ENCODE results near the gene SIRPA. TPM values are rescaled to one million over a fixed set of nuclear protein-coding genes. Genes with fewer than 3 reads are reported as not detected.

SIRPA gene
- total RNA-seq, 1 donor from 2014 or later: 5.0 TPM

GRCh38 chr20:1870792-1871550 lies 24.2 kb upstream of the SIRPA start:
- H3K27me3 ChIP-seq (ENCODE audit: control insufficient read depth, insufficient read depth, low read length): no peaks in the 10 kb centered on the region
- H3K4me3 ChIP-seq (ENCODE audit: low read depth, low read length): no peak overlapping the region
- no peak for DNase-seq (ENCODE audit: low read depth)
- no peaks in the 10 kb centered on the region for H3K36me3 ChIP-seq (ENCODE audit: control insufficient read depth, insufficient read depth, low read length)
- TF ChIP-seq, protein P1, sequence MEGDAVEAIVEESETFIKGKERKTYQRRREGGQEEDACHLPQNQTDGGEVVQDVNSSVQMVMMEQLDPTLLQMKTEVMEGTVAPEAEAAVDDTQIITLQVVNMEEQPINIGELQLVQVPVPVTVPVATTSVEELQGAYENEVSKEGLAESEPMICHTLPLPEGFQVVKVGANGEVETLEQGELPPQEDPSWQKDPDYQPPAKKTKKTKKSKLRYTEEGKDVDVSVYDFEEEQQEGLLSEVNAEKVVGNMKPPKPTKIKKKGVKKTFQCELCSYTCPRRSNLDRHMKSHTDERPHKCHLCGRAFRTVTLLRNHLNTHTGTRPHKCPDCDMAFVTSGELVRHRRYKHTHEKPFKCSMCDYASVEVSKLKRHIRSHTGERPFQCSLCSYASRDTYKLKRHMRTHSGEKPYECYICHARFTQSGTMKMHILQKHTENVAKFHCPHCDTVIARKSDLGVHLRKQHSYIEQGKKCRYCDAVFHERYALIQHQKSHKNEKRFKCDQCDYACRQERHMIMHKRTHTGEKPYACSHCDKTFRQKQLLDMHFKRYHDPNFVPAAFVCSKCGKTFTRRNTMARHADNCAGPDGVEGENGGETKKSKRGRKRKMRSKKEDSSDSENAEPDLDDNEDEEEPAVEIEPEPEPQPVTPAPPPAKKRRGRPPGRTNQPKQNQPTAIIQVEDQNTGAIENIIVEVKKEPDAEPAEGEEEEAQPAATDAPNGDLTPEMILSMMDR (IDR thresholded peaks at IDR 0.05; ENCODE audit: insufficient read depth, low read length, severe bottlenecking): no peak
- no peak for FAIRE-seq

- TF ChIP-seq, protein P1 (IDR thresholded peaks at IDR 0.05; ENCODE audit: insufficient read depth, low read length, severe bottlenecking): no peak
- Histone ChIP-seq H3K27me3 (ENCODE audit: control insufficient read depth, insufficient read depth, low read length) (no peaks in the 10 kb centered on the region), H3K4me3 (ENCODE audit: low read depth, low read length) (no peak overlapping the region), H3K36me3 (ENCODE audit: control insufficient read depth, insufficient read depth, low read length) (no peaks in the 10 kb centered on the region)
- peak; percentile 98 for FAIRE-seq
- DNase-seq (ENCODE audit: low read depth): no peak
These were observed 23.3 kb upstream of the SIRPA start for GRCh38 chr20:1871807-1872458.

- FAIRE-seq: no peak
- DNase-seq (ENCODE audit: low read depth): peak; percentile 53
- TF ChIP-seq, protein P1 (IDR thresholded peaks at IDR 0.05; ENCODE audit: insufficient read depth, low read length, severe bottlenecking): no peak
- H3K36me3 ChIP-seq (ENCODE audit: control insufficient read depth, insufficient read depth, low read length): no peaks in the 10 kb centered on the region
- H3K27me3 ChIP-seq (ENCODE audit: control insufficient read depth, insufficient read depth, low read length): no peaks in the 10 kb centered on the region
- no peak overlapping the region for H3K4me3 ChIP-seq (ENCODE audit: low read depth, low read length)
These were observed 22.6 kb upstream of the SIRPA start for GRCh38 chr20:1872459-1873097.

DNA sequence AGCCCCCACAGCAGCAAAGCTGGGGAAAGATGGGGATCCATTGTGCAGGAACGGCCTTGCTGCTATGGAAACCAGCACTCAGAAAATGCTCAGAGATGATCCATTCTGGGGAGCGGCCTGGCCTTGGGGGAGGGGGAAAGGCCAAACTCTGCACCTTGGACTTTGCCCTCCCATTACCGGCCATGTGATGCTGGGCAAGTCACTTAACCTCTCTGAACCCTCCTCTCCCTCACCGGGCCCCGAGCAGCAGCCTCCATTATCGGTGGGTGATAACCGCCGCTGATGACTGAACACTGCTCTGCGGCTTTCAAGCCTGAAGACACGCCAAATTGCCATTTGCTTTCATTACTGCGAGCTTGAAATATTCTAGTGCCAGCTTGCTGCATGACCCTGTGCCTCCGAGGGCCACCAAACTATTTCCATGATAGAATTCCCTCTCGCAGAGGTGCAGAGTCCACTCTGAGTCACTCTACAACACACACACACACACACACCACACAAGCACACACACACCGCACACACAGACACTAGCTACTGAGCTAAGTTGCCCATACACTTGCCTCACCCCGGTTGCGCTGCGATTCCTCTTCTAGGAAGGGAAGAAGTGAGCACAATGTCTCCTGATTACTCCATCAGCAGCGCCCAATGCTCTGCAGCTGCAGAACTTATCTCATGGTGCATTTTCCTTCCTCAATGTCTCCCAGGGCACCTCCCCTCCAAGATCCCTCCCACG lies 20.6 kb upstream of the SIRPA start:
- no peaks in the 10 kb centered on the region for H3K36me3 ChIP-seq (ENCODE audit: control insufficient read depth, insufficient read depth, low read length)
- TF ChIP-seq, protein P1 (IDR thresholded peaks at IDR 0.05; ENCODE audit: insufficient read depth, low read length, severe bottlenecking): no peak
- DNase-seq (ENCODE audit: low read depth) (no peak), FAIRE-seq (no peak)
- no peak overlapping the region for H3K4me3 ChIP-seq (ENCODE audit: low read depth, low read length)
- no peaks in the 10 kb centered on the region for H3K27me3 ChIP-seq (ENCODE audit: control insufficient read depth, insufficient read depth, low read length)

GRCh38 chr20:1875183-1875554 lies 20.0 kb upstream of the SIRPA start:
- FAIRE-seq: peak; percentile 62
- TF ChIP-seq, protein P1 (IDR thresholded peaks at IDR 0.05; ENCODE audit: insufficient read depth, low read length, severe bottlenecking): no peak

More at GRCh38 chr20:1875183-1875554, 20.0 kb upstream of the SIRPA start:
- Histone ChIP-seq H3K27me3 (ENCODE audit: control insufficient read depth, insufficient read depth, low read length) (no peaks in the 10 kb centered on the region), H3K4me3 (ENCODE audit: low read depth, low read length) (no peak overlapping the region), H3K36me3 (ENCODE audit: control insufficient read depth, insufficient read depth, low read length) (no peaks in the 10 kb centered on the region)
- DNase-seq (ENCODE audit: low read depth): no peak
